ENCODE measurements around the gene ERC2.

ERC2 gene

GRCh38 chr3:56197991-56198390 is 270.3 kb downstream of the ERC2 start:
- no peak overlapping the region for H3K4me3 ChIP-seq (ENCODE audit: low read length)
- H3K4me1 ChIP-seq (ENCODE audit: control insufficient read depth, low read depth, low read length) = peaks cover 11% of the 10 kb centered on the region
- H3K27me3 ChIP-seq (ENCODE audit: control insufficient read depth, insufficient read depth, low read length) = no peaks in the 10 kb centered on the region
- H3K9ac ChIP-seq (ENCODE audit: low read length) = no peak overlapping the region
- H3K36me3 ChIP-seq (ENCODE audit: control insufficient read depth, low read depth, low read length) = no peaks in the 10 kb centered on the region
- no peak overlapping the region for H3K27ac ChIP-seq (ENCODE audit: low read length)
- no peaks in the 10 kb centered on the region for H3K9me3 ChIP-seq (ENCODE audit: control insufficient read depth, low read depth, low read length)

- H3K9ac ChIP-seq (ENCODE audit: low read length) = no peak overlapping the region
- H3K4me3 ChIP-seq (ENCODE audit: low read length) = no peak overlapping the region
- H3K27me3 ChIP-seq (ENCODE audit: control insufficient read depth, insufficient read depth, low read length) = no peaks in the 10 kb centered on the region
- H3K9me3 ChIP-seq (ENCODE audit: control insufficient read depth, low read depth, low read length) = no peaks in the 10 kb centered on the region
- no peak overlapping the region for H3K27ac ChIP-seq (ENCODE audit: low read length)
- H3K36me3 ChIP-seq (ENCODE audit: control insufficient read depth, low read depth, low read length) = no peaks in the 10 kb centered on the region
- peaks cover 11% of the 10 kb centered on the region for H3K4me1 ChIP-seq (ENCODE audit: control insufficient read depth, low read depth, low read length)
Measured at GRCh38 chr3:56197259-56197965, 270.9 kb downstream of the ERC2 start.

DNA sequence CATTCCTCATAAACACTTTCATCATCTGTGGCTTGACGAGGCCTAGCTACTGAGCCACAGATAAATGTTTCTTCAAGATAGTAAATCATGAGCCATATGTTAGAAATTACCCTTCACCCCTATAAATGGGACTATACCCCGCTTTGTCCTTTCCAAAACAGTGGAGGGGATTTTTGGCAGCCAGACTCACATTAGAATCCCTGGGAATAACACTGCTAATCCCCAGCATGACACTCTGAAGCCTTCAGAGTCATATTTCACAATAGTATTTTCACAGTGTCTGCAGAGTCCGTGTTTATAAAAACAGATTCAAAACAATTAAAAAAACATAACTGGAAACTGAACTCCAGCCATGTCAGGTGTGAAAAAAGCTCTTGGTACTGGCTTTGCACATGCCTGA is 271.6 kb downstream of the ERC2 start:
- H3K4me1 ChIP-seq (ENCODE audit: control insufficient read depth, low read depth, low read length) = peaks cover 11% of the 10 kb centered on the region
- no peak overlapping the region for H3K27ac ChIP-seq (ENCODE audit: low read length)
- no peak overlapping the region for H3K9ac ChIP-seq (ENCODE audit: low read length)

DNA sequence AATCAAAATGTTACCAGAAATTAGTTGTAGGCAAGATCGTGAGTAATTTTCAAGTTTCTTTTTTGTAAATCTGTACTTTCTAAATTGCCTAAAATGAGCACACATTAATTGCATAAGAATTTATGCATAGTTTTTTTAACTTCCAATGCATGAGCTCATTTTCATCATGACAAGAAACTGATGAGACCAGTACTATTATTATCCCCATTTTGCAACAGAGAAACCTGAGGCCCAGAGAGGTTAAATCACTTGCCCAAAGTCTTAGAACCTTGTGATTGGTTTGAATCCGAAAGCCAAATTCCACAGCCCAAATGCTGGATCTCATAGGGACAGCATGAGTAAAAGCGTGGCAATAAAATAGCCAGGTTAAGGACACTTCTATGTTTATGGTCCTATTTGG is 274.7 kb downstream of the ERC2 start:
- H3K36me3 ChIP-seq (ENCODE audit: control insufficient read depth, low read depth, low read length) = no peaks in the 10 kb centered on the region
- H3K4me1 ChIP-seq (ENCODE audit: control insufficient read depth, low read depth, low read length) = peaks cover 11% of the 10 kb centered on the region
- no peak overlapping the region for H3K4me3 ChIP-seq (ENCODE audit: low read length)
- H3K27me3 ChIP-seq (ENCODE audit: control insufficient read depth, insufficient read depth, low read length) = no peaks in the 10 kb centered on the region
- no peak overlapping the region for H3K27ac ChIP-seq (ENCODE audit: low read length)
- no peaks in the 10 kb centered on the region for H3K9me3 ChIP-seq (ENCODE audit: control insufficient read depth, low read depth, low read length)
- no peak overlapping the region for H3K9ac ChIP-seq (ENCODE audit: low read length)

More for the DNA sequence above, 271.6 kb downstream of the ERC2 start:
- H3K36me3 ChIP-seq (ENCODE audit: control insufficient read depth, low read depth, low read length) = no peaks in the 10 kb centered on the region
- H3K4me3 ChIP-seq (ENCODE audit: low read length) = no peak overlapping the region
- H3K27me3 ChIP-seq (ENCODE audit: control insufficient read depth, insufficient read depth, low read length) = no peaks in the 10 kb centered on the region
- no peaks in the 10 kb centered on the region for H3K9me3 ChIP-seq (ENCODE audit: control insufficient read depth, low read depth, low read length)

GRCh38 chr3:56192001-56192400 is 276.3 kb downstream of the ERC2 start:
- Histone ChIP-seq H3K27ac (ENCODE audit: low read length) (no peak overlapping the region), H3K9ac (ENCODE audit: low read length) (no peak overlapping the region), H3K9me3 (ENCODE audit: control insufficient read depth, low read depth, low read length) (no peaks in the 10 kb centered on the region), H3K36me3 (ENCODE audit: control insufficient read depth, low read depth, low read length) (no peaks in the 10 kb centered on the region), H3K4me1 (ENCODE audit: control insufficient read depth, low read depth, low read length) (peaks cover 11% of the 10 kb centered on the region), H3K4me3 (ENCODE audit: low read length) (no peak overlapping the region), H3K27me3 (ENCODE audit: control insufficient read depth, insufficient read depth, low read length) (no peaks in the 10 kb centered on the region)

DNA sequence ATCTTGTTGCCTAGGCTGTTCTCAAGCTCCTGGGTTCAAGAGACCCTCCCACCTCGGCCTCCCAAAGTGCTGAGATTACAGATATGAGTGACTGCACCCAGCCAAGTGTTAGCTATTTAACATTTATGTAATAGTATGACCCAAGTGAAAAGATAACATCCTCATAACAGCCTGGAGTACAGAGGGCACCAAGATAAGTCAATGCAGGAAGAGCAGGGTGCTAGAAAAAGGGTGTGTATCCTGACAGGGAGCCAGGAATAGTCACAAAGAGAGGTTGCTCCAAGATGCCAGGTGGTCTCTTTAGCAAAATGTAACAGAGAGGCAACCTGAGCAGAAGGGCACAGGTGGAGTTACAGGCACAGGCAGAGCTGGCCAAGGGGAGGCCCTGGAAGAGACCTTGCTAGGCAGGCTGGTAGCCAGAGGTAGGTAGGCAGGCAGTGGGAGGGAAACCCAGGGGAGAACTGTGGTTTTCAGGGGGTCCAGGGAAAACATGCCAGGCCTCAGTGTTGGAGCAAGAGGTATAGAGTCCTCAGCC is 277.4 kb downstream of the ERC2 start:
- Histone ChIP-seq H3K27ac (ENCODE audit: low read length) (no peak overlapping the region), H3K9me3 (ENCODE audit: control insufficient read depth, low read depth, low read length) (no peaks in the 10 kb centered on the region), H3K4me3 (ENCODE audit: low read length) (no peak overlapping the region), H3K9ac (ENCODE audit: low read length) (no peak overlapping the region), H3K36me3 (ENCODE audit: control insufficient read depth, low read depth, low read length) (no peaks in the 10 kb centered on the region), H3K4me1 (ENCODE audit: control insufficient read depth, low read depth, low read length) (peaks cover 3% of the 10 kb centered on the region), H3K27me3 (ENCODE audit: control insufficient read depth, insufficient read depth, low read length) (no peaks in the 10 kb centered on the region)

DNA sequence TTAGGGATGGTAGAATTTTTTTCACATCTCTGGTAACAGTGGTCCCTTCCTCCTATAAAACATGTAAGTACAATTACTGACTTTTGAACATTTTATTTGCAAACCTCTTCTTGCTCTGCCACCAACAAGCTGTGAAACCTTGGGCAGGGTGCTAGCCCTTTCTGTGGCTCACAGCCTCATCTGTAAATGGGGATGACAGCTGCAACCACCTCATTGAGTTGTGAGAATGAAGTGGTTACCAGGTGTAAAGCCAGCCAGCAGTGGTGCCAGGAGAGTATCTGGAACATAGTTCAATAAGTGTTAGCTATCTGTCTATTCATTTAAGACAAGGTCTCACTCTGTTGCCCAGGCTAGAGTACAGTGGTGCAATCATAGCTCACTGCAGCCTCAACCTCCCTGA is 278.1 kb downstream of the ERC2 start:
- Histone ChIP-seq H3K36me3 (ENCODE audit: control insufficient read depth, low read depth, low read length) (no peaks in the 10 kb centered on the region), H3K9ac (ENCODE audit: low read length) (no peak overlapping the region), H3K4me3 (ENCODE audit: low read length) (no peak overlapping the region), H3K9me3 (ENCODE audit: control insufficient read depth, low read depth, low read length) (no peaks in the 10 kb centered on the region), H3K27me3 (ENCODE audit: control insufficient read depth, insufficient read depth, low read length) (no peaks in the 10 kb centered on the region), H3K4me1 (ENCODE audit: control insufficient read depth, low read depth, low read length) (no peaks in the 10 kb centered on the region), H3K27ac (ENCODE audit: low read length) (no peak overlapping the region)

DNA sequence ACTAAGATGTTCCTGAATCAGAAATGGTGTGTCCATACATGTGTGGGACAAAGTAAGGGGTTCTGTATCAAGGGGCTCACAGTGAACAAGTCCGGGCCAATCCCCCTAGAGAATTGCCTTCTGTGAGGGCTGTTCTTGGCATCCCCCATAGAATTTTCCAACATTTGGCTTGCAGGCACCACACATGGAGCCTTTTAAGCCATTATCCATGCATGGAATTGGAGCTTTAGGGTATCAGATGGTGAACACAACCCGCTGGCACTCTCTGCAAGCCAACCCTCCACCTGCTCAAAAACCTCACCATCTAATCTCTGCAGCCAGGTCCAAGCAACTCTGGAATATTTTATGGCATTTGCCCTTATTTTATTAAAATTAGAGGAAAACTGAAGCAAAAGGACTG is 278.7 kb downstream of the ERC2 start:
- H3K9me3 ChIP-seq (ENCODE audit: control insufficient read depth, low read depth, low read length) = no peaks in the 10 kb centered on the region
- H3K4me3 ChIP-seq (ENCODE audit: low read length) = no peak overlapping the region
- no peaks in the 10 kb centered on the region for H3K27me3 ChIP-seq (ENCODE audit: control insufficient read depth, insufficient read depth, low read length)
- H3K36me3 ChIP-seq (ENCODE audit: control insufficient read depth, low read depth, low read length) = no peaks in the 10 kb centered on the region
- no peak overlapping the region for H3K27ac ChIP-seq (ENCODE audit: low read length)
- H3K9ac ChIP-seq (ENCODE audit: low read length) = no peak overlapping the region
- H3K4me1 ChIP-seq (ENCODE audit: control insufficient read depth, low read depth, low read length) = no peaks in the 10 kb centered on the region

DNA sequence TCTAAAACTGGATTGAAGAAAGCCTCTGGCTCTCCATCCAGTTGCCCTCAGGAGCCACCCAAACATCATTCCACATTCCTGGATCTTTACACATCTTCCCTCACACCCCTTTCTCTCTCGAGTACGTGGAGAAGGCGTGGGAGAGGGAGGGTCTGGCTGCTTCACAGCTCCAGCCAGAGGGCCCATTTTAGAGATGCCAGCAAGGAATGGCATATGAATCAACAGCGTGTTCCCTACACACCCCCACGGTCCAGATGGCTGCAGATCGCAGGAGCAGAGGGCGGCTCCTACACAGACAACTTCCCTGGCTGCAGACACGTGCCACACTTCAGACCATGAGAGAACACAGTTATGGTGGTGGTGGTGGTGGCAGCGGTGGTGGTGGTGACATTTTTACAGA is 280.1 kb downstream of the ERC2 start:
- H3K9me3 ChIP-seq (ENCODE audit: control insufficient read depth, low read depth, low read length) = no peaks in the 10 kb centered on the region
- no peaks in the 10 kb centered on the region for H3K27me3 ChIP-seq (ENCODE audit: control insufficient read depth, insufficient read depth, low read length)
- no peak overlapping the region for H3K27ac ChIP-seq (ENCODE audit: low read length)
- H3K4me3 ChIP-seq (ENCODE audit: low read length) = no peak overlapping the region
- H3K36me3 ChIP-seq (ENCODE audit: control insufficient read depth, low read depth, low read length) = no peaks in the 10 kb centered on the region
- no peak overlapping the region for H3K9ac ChIP-seq (ENCODE audit: low read length)
- H3K4me1 ChIP-seq (ENCODE audit: control insufficient read depth, low read depth, low read length) = no peaks in the 10 kb centered on the region

GRCh38 chr3:56187051-56187450 is 281.2 kb downstream of the ERC2 start:
- no peaks in the 10 kb centered on the region for H3K27me3 ChIP-seq (ENCODE audit: control insufficient read depth, insufficient read depth, low read length)
- no peaks in the 10 kb centered on the region for H3K9me3 ChIP-seq (ENCODE audit: control insufficient read depth, low read depth, low read length)
- H3K36me3 ChIP-seq (ENCODE audit: control insufficient read depth, low read depth, low read length) = no peaks in the 10 kb centered on the region
- no peak overlapping the region for H3K27ac ChIP-seq (ENCODE audit: low read length)
- no peaks in the 10 kb centered on the region for H3K4me1 ChIP-seq (ENCODE audit: control insufficient read depth, low read depth, low read length)
- no peak overlapping the region for H3K4me3 ChIP-seq (ENCODE audit: low read length)
- H3K9ac ChIP-seq (ENCODE audit: low read length) = no peak overlapping the region

DNA sequence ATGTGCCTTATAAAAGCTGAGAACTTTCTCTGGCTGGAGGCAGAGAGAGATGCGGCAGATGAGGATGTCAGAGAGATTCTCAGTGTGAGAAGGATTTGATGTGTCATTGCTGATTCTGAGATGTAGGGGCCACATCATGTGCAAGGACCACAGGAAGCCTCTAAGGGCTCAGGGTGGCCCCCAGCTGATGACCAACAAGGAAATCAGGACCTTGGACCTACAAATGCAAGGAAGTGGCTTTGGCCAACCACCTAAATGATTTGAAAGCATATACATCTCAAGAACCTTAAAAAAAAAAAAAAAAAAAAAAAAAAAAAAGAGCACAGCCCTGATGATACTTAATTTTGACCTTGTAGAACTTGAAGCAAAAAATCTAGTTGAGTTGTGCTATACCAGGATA is 282.4 kb downstream of the ERC2 start:
- no peak overlapping the region for H3K4me3 ChIP-seq (ENCODE audit: low read length)
- no peaks in the 10 kb centered on the region for H3K4me1 ChIP-seq (ENCODE audit: control insufficient read depth, low read depth, low read length)
- H3K27me3 ChIP-seq (ENCODE audit: control insufficient read depth, insufficient read depth, low read length) = no peaks in the 10 kb centered on the region
- H3K36me3 ChIP-seq (ENCODE audit: control insufficient read depth, low read depth, low read length) = no peaks in the 10 kb centered on the region
- H3K27ac ChIP-seq (ENCODE audit: low read length) = no peak overlapping the region
- no peaks in the 10 kb centered on the region for H3K9me3 ChIP-seq (ENCODE audit: control insufficient read depth, low read depth, low read length)
- no peak overlapping the region for H3K9ac ChIP-seq (ENCODE audit: low read length)

DNA sequence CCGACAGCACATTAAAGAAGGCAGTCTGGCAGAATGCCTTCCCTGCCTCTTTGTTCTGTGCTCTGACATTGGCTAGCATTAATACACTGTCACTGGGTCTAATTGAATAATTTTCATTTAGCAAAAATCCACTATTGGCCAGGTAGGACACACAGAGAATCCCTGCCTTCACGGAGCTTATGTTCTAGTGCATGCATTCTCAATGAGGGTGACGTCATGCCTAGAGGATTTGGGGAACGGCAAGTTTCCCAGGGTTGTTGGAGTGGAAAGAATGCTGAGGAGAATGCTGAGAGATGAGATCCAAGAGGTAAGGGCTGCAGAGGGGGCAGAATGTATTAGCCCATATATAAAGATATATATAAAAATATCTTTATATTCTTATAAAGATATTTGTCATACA is 284.7 kb downstream of the ERC2 start:
- no peaks in the 10 kb centered on the region for H3K4me1 ChIP-seq (ENCODE audit: control insufficient read depth, low read depth, low read length)
- no peaks in the 10 kb centered on the region for H3K27me3 ChIP-seq (ENCODE audit: control insufficient read depth, insufficient read depth, low read length)
- no peak overlapping the region for H3K9ac ChIP-seq (ENCODE audit: low read length)
- no peak overlapping the region for H3K27ac ChIP-seq (ENCODE audit: low read length)
- no peak overlapping the region for H3K4me3 ChIP-seq (ENCODE audit: low read length)
- H3K36me3 ChIP-seq (ENCODE audit: control insufficient read depth, low read depth, low read length) = no peaks in the 10 kb centered on the region
- no peaks in the 10 kb centered on the region for H3K9me3 ChIP-seq (ENCODE audit: control insufficient read depth, low read depth, low read length)

Measured in iPS-18a (cell line).